Measurements from ENCODE around the gene BRF1.

BRF1 gene

DNA sequence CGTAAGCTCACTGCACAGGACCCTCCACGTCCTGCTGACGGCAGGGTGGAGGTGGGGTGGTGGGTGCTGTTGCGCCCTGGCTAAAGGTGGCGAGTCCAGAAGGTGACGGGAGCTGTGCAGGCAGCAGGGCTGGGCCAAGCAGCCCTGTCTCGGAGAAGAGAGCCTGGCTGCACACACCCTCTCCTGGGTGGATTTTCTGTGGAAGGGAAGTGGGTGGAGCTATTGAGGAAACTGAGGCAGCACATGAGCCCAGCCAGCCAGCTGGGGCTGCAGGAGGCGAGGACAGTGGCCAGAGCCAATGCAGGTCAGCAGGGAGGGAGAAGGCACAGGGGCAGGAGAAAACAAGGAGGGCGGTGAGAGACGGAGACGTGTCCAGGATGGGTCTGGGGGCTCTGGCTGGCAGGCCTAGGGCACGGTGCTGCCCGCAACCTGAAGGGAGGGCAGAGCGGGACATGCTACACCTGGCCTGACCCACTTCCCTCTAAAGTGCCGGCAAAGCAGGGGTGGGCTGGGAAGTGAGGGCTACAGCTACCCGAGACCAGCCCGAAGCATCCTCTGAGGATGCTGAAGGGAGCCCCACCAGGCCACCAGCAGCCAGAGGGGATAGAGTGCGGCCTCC is 32.0 kb downstream of the BRF1 start:
- DNase-seq (ENCODE audit: extremely low read depth in 1 of 2, low read depth in 1 of 2), result no peak

- DNase-seq (ENCODE audit: extremely low read depth in 1 of 2, low read depth in 1 of 2), result no peak
Observed at GRCh38 chr14:105267820-105268548, 32.8 kb downstream of the BRF1 start.

DNA sequence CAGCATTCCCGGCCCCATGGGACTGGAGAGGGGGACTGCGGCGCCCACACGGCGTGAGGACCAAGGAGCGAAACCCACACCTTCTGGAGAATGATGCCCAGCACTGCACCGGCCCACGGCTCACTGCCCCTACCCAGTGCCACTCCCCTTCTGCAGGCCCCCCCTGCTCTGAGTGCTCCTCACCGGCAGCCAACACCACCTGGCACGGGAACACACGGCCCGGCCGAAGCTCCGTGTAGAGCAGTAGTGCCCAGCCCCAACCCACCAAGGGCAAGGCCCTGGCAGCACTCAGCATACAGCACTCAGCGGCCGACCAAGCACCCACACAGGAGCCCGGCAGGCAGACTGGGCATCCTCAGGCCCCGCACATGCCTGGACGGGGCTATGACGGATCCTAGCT is 39.0 kb downstream of the BRF1 start:
- no peak for DNase-seq (ENCODE audit: extremely low read depth in 1 of 2, low read depth in 1 of 2)

DNA sequence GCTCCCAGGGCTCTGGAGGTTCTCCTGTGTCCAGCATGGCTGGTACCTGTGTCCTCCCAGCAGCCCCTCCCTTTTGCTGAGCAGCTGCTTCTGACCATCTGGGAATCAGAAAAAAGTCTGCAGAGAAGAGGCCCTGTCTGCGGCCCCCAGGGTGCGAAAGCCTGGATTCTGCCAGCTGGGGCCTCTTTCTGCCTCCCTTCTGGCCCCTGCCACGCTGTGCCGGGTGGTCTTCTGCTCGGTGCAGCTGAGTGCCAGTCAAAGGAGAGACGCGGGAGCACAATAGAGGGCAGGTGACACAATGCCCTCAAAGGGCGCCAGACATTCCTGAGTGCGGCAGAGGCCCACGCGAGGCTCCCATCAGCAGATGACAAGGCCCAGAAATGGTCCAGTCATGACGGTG is 39.8 kb downstream of the BRF1 start:
- DNase-seq (ENCODE audit: extremely low read depth in 1 of 2, low read depth in 1 of 2), result no peak

DNA sequence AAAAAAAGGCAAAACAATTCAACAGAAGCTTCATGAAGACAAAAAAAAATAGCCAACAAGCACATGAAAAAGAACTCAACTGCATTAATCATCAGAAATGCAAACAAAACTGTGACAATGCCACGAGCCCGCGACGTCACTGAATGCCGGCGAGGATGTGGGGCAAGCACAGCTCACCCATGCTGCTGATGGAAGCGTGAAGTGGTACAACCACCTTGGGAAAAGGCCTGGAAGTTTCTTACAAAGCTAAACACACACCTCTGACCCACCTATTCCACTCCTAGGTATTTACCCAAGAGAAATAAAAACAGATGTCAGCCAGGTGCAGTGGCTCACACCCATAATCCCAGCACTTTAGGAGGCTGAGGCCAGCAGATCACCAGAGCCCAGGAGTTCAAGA is 42.0 kb downstream of the BRF1 start:
- DNase-seq (ENCODE audit: extremely low read depth in 1 of 2, low read depth in 1 of 2), result no peak

GRCh38 chr14:105257464-105257863 is 43.3 kb downstream of the BRF1 start:
- DNase-seq (ENCODE audit: extremely low read depth in 1 of 2, low read depth in 1 of 2), result no peak

GRCh38 chr14:105256292-105256960 is 44.4 kb downstream of the BRF1 start:
- DNase-seq (ENCODE audit: extremely low read depth in 1 of 2, low read depth in 1 of 2), result no peak

GRCh38 chr14:105255021-105255507 is 45.7 kb downstream of the BRF1 start:
- DNase-seq (ENCODE audit: extremely low read depth in 1 of 2, low read depth in 1 of 2), result no peak

DNA sequence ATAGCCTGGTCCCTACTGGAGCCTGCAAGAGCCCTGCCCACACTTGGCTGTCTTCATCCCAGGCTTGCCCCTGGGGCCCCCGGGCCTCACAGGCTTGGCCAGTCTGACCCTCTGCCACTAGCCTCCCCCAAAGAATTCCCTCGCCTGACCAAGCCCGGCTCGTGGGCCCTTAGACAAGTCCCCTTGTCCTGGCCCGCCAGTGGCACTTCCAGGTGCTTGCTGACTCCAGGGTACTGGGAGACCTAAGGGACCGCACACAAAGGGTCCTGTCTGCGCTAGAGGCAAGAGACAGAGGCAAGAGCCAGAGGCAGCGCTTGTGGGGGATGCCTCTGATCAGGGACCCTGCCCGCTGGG is 47.5 kb downstream of the BRF1 start:
- DNase-seq (ENCODE audit: extremely low read depth in 1 of 2, low read depth in 1 of 2), result no peak

DNA sequence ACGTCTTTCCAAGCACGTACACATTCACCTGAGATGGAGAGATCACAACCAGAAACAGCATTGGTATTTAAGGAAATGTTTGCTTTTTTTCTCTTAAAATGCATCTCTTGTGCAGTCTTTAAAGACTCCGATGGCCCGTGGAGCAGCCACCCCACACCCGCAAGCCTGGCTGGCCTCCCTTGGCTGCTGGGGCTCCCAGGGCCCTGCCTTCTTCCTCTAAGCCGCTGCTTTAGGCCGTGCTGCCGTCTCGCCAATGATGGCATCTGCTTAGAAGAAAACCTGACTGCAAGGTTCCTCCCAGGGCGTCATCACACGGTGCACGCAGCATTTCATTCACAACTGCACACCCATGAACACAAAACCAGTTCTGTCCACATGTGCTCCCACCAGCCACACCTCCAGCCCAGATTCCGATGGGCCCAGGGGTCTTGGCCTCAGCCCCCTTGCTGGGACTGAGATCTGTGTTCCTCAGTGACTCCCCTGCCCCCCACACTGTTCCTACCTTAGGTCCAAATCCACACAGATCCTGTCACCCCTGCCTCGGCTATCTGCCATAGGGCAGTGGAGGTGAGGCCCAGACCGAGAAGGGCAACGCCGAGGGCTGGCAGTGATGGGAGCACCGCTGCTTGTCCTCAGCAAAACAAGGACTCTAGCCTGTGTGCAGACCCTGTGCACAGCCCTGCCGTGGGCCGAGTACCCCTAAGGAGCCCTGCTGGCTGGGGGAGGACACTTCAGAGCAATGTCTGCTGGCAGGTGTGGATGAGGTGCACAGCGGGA is 48.1 kb downstream of the BRF1 start:
- DNase-seq (ENCODE audit: extremely low read depth in 1 of 2, low read depth in 1 of 2), result no peak

GRCh38 chr14:105251920-105252319 is 48.9 kb downstream of the BRF1 start:
- DNase-seq (ENCODE audit: extremely low read depth in 1 of 2, low read depth in 1 of 2), result no peak

- DNase-seq (ENCODE audit: extremely low read depth in 1 of 2, low read depth in 1 of 2), result no peak
Observed at GRCh38 chr14:105250986-105251385, 49.8 kb downstream of the BRF1 start.

DNA sequence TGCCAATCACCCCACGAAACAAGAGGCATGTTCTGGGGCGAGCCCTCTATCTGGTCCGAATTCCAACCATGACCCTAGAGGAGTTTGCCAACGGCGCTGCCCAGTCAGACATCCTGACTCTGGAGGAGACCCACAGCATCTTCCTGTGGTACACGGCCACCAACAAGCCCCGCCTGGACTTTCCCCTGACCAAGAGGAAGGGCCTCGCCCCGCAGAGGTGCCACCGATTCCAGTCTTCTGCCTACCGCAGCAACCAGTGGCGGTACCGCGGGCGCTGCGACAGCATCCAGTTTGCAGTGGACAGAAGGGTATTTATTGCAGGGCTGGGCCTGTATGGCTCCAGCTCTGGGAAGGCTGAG is 50.8 kb downstream of the BRF1 start:
- DNase-seq (ENCODE audit: extremely low read depth in 1 of 2, low read depth in 1 of 2), result no peak

DNA sequence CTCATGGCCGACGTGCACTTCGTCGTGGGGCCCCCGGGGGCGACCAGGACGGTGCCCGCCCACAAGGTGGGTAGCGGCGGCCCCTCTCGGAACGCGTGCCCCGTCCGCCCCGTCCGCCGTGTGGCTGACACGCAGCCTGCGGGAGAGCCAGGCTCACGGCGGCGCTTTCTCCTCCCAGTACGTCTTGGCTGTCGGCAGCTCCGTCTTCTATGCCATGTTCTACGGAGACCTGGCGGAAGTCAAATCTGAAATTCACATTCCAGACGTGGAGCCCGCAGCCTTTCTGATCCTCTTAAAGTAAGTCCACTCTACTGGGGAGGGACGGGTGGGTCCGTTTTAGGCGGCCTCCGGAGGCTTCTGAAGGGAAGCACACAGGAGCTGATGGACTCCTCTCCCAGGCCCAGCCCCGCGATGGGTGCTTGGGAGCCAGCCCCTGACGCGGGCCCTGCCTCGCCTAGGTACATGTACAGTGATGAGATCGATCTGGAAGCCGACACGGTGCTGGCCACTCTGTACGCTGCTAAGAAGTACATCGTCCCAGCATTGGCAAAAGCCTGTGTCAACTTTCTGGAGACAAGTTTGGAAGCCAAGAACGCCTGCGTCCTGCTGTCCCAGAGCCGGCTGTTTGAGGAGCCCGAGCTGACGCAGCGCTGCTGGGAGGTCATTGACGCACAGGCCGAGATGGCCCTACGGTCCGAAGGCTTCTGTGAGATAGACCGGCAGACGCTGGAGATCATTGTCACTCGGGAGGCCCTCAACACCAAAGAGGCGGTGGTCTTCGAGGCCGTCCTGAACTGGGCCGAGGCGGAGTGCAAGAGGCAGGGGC is 51.4 kb downstream of the BRF1 start:
- DNase-seq (ENCODE audit: extremely low read depth in 1 of 2, low read depth in 1 of 2), result no peak

DNA sequence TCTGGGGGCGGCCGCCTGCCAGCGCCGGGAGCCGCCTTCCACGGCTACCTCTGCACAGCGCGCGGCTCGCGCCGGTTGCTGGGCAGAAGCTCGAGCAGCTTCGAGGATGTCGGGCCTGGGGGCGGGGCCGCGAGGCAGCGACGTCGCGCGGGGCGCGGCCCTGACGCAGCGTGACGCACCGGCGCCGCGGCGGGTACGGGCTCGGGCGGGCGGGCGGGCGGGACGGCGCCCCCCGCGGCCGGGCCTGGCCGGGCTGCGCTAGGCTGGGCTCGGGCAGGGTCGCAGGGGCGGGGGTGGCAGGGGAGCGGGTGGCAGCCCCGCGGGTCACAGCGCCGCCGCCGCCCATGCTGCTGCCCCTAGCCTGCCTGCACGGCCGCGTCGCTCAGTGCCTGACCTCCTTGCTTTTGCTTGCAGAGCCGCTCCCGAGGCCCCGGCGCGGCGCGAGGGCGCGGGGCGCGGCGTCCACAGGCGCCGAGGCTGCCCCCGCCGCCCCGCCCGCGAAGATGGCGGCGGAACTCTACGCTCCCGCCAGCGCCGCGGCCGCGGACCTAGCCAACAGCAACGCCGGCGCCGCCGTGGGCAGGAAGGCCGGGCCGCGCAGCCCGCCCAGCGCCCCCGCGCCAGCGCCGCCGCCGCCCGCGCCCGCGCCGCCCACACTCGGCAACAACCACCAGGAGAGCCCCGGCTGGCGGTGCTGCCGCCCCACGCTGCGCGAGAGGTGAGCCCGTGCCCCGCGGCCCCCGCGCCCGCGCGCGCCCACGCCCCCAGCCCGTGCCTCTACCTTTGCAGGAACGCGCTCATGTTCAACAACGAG is 52.2 kb downstream of the BRF1 start, which contains the start of gene BTBD6:
Gene BTBD6, plus strand, starts transcription at position 166 of the 814 bp plus-strand sequence. Its CDS starts 179 bp downstream, at position 345.
- peak; percentile 67 to 71 for DNase-seq (ENCODE audit: extremely low read depth in 1 of 2, low read depth in 1 of 2)

DNA sequence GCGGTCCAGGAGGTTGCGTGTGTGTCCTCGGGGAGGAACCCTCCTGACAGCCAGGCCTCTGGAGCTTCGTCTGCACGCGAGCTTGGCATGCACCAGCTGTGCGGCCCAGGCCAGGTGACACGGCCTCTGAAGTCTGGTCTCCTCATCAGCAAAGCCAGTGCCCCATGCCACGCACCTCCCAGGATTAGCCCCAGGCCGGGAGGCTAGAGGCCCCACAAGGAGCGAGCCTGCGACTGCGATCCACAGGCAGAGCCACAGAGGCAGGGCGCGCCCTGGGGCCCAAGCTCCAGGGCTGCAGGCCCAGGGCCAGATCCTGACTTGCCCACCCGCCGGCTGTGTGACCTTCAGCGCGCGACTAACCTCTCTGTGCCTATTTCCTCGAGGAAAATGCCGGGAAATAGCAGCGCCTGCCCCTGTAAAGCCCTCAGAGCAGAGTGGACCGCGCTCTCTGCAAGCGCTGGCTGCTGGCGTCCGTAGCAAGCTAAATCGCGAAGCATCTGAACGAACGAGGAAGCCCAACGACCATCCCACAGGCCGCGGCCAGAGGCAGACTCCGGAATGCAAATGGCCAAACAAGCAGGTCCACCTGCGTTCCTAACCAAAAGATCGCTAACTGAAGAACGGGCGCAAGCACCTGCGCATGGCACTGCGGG is 53.0 kb downstream of the BRF1 start:
- DNase-seq (ENCODE audit: extremely low read depth in 1 of 2, low read depth in 1 of 2), result no peak

GRCh38 chr14:105247026-105247425 is 53.8 kb downstream of the BRF1 start:
- DNase-seq (ENCODE audit: extremely low read depth in 1 of 2, low read depth in 1 of 2), result no peak

DNA sequence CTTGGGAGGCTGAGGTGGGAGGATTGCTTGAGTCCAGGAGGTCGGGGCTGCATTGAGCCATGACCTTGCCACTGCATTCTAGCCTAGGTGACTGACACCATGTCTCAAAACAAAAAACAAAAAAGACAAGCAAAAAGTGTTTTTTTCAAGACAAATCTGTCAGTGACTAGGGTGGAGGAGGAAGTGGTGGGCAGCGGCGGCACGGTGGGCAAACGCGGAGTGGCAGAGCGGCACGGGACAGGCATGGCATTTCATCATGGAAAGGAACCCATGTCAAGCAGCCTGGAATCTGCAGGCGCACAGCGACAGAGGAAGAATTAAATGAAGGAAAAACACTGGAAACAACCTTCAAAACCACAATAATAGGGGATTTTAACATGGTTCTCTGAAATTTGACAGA is 56.5 kb downstream of the BRF1 start:
- DNase-seq (ENCODE audit: extremely low read depth in 1 of 2, low read depth in 1 of 2), result no peak

DNA sequence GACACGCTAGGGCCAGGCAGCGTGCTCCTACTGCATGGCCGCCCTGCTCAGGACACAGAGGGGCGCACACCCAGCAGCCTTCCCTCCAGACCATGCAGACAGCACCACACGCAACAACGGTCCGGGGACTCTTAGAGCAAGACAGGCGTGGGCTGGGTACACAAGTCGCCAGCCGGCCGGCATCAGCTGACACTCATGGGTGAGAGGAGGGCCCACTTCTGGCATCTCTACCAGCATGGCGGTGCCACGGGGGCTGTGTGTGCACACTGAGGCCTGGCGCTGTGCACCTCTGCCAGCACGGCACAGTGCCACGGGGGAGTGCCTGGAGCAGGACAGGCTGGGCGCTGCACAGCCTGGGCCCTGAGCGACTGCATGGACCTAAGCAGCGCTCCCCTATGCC is 59.2 kb downstream of the BRF1 start:
- no peak for DNase-seq (ENCODE audit: extremely low read depth in 1 of 2, low read depth in 1 of 2)

Data from stimulated activated CD8-positive, alpha-beta memory T cell treated with anti-CD3 and anti-CD28 coated beads, Interleukin-7, amount 100 ng/mL, for 48 hours (primary cell).